Measurements from ENCODE around the gene VPS35L.

- TF ChIP-seq CTCF (IDR thresholded peaks at IDR 0.05) (no peak), EZH2 (IDR thresholded peaks at IDR 0.05; ENCODE audit: borderline replicate concordance, insufficient read depth, low read depth, low read length, poor library complexity, severe bottlenecking) (no peak)
These were observed 90.1 kb downstream of the VPS35L start for GRCh38 chr16:19645557-19645981.
